HCT116 (cell line): ENCODE results near the gene CCNB2. TPM values are rescaled to one million over a fixed set of nuclear protein-coding genes. Genes with fewer than 3 reads are reported as not detected.

Experiments used
- ATAC-seq: fragments of 200-7000 bp; cut with Tn5 transposase; 2 replicates; pipeline ENCODE4 v1.9.1; 2020; ENCODE audit warnings: mild to moderate bottlenecking, moderate library complexity
- BruUV-seq: library from RNA; stranded (reverse); fragments of 400-500 nt; replicated peaks from 2 replicates; lab custom pipeline; 2021; lab: Mats Ljungman, UMichigan
- CTCF ChIA-PET: fragments of 300-600 bp; sonication (Branson Sonifier 250); formaldehyde crosslinking; loops from one replicate; lab custom pipeline; 2021; ENCODE audit warnings: antibody characterized with exemption; lab: Charles Lee
- POLR2A ChIA-PET: fragments of 300-600, 350-600 bp; sonication (Branson Sonifier 250); formaldehyde crosslinking; loops from one replicate; lab custom pipeline; 2021; ENCODE audit warnings: antibody characterized with exemption; lab: Charles Lee
- RAD21 ChIA-PET, 2 experiments: fragments of 300-600 bp; sonication (Branson Sonifier 250); formaldehyde crosslinking; loops; one replicate each; lab custom pipeline; 2023; ENCODE audit warnings: low total read pairs in 2 of 2; ENCODE audit not compliant: uncharacterized antibody in 2 of 2, unreplicated experiment in 2 of 2, low non-redundant PET in 1 of 2; lab: Charles Lee
- DNase-seq: peaks from one replicate; pipeline ENCODE4 v3.0.0-alpha.2; 2010; ENCODE audit warnings: low read depth, low spot score
- H2AFZ ChIP-seq: fragments of 200-600 bp; shearing (Covaris generic), sonication (generic); 2 replicates; pipeline ENCODE4 v1.6.1; 2017; ENCODE audit warnings: low read depth, mixed run types, mixed read lengths, antibody characterized with exemption, low read length; ENCODE audit not compliant: poor library complexity, severe bottlenecking
- H3K27ac ChIP-seq: 2 replicates; pipeline ENCODE4 v1.5.1; 2012; ENCODE audit warnings: low read depth, low read length
- H3K27me3 ChIP-seq: fragments of 200-600 bp; sonication (generic); 2 replicates; pipeline ENCODE4 v1.6.1; 2016; ENCODE audit warnings: mixed run types, low read length, mixed read lengths; ENCODE audit not compliant: insufficient read depth
- H3K36me3 ChIP-seq, 2 experiments: fragments of 200-500 bp in 1 of 2; fragments of 200-600 bp in 1 of 2; sonication (Bioruptor generic) in 1 of 2; sonication (generic) in 1 of 2; 2 replicates each; pipeline versions ENCODE4 v1.5.1 to v1.6.1; 2014 to 2016; ENCODE audit warnings: low read length in 2 of 2, inconsistent platforms in 1 of 2, mixed read lengths in 1 of 2, mixed run types in 1 of 2; ENCODE audit not compliant: insufficient read depth in 2 of 2, control insufficient read depth in 1 of 2
- H3K4me1 ChIP-seq, 2 experiments: fragments of 200-600 bp in 1 of 2; sonication (generic) in 1 of 2; 2 replicates each; pipeline versions ENCODE4 v1.5.1 to v1.6.1; 2012 to 2017; ENCODE audit warnings: low read length in 2 of 2, inconsistent platforms in 1 of 2, mild to moderate bottlenecking in 1 of 2, mixed read lengths in 1 of 2, mixed run types in 1 of 2, moderate library complexity in 1 of 2; ENCODE audit not compliant: insufficient read depth in 2 of 2, control insufficient read depth in 1 of 2
- H3K4me2 ChIP-seq: fragments of 200-600 bp; sonication (generic); 2 replicates; pipeline ENCODE4 v1.6.1; 2017; ENCODE audit warnings: mixed run types, low read length, mixed read lengths
- H3K4me3 ChIP-seq, 2 experiments: fragments of 200-600 bp in 1 of 2; sonication (generic) in 1 of 2; replicated peaks in 1 of 2; 2 replicates each; pipeline ENCODE4 v1.5.1; 2011 to 2016; ENCODE audit warnings: low read length in 2 of 2, control low read depth in 1 of 2, low read depth in 1 of 2, mild to moderate bottlenecking in 1 of 2, mixed read lengths in 1 of 2, mixed run types in 1 of 2
- H3K79me2 ChIP-seq: fragments of 200-600 bp; sonication (generic); 2 replicates; pipeline ENCODE4 v1.6.1; 2017; ENCODE audit warnings: mild to moderate bottlenecking, mixed run types, low read length, moderate library complexity, mixed read lengths; ENCODE audit not compliant: insufficient read depth
- H3K9ac ChIP-seq: fragments of 200-600 bp; sonication (generic); 2 replicates; pipeline ENCODE4 v1.6.1; 2016; ENCODE audit warnings: low read length, mixed read lengths
- H3K9me2 ChIP-seq: fragments of 200-600 bp; sonication (generic), shearing (Covaris generic); 2 replicates; pipeline ENCODE4 v1.6.1; 2017; ENCODE audit warnings: mixed run types, mild to moderate bottlenecking, moderate library complexity; ENCODE audit not compliant: insufficient read depth
- H3K9me3 ChIP-seq, 2 experiments: fragments of 200-500 bp in 1 of 2; fragments of 200-600 bp in 1 of 2; sonication (Bioruptor generic) in 1 of 2; sonication (generic) in 1 of 2; 2 replicates each; pipeline ENCODE4 v1.6.1; 2014 to 2017; ENCODE audit warnings: low read length in 2 of 2, mixed read lengths in 2 of 2, inconsistent platforms in 1 of 2, low read depth in 1 of 2, mild to moderate bottlenecking in 1 of 2, mixed run types in 1 of 2, moderate library complexity in 1 of 2; ENCODE audit not compliant: control insufficient read depth in 1 of 2, insufficient read depth in 1 of 2
- H4K20me1 ChIP-seq: fragments of 200-600 bp; sonication (generic), shearing (Covaris generic); 2 replicates; pipeline ENCODE4 v1.6.1; 2017; ENCODE audit warnings: mixed run types, mild to moderate bottlenecking, moderate library complexity; ENCODE audit not compliant: insufficient read depth
- CBX3 ChIP-seq: IDR thresholded peaks from 2 replicates; pipeline ENCODE4 v1.6.1; 2012; ENCODE audit warnings: low read depth
- EZH2 ChIP-seq: fragments of 200-600 bp; sonication (generic); IDR thresholded peaks from 2 replicates; pipeline ENCODE4 v1.6.1; 2017; ENCODE audit warnings: antibody characterized with exemption, mixed run types
- MAX ChIP-seq: IDR thresholded peaks from 2 replicates; pipeline ENCODE4 v1.6.1; 2012
- RAD21 ChIP-seq: IDR thresholded peaks from 2 replicates; pipeline ENCODE4 v1.6.1; 2012; ENCODE audit warnings: low read depth, mild to moderate bottlenecking
- REST ChIP-seq: IDR thresholded peaks from 2 replicates; pipeline ENCODE4 v1.6.1; 2012; ENCODE audit warnings: low read depth
- SRF ChIP-seq: IDR thresholded peaks from 2 replicates; pipeline ENCODE4 v1.6.1; 2012; ENCODE audit warnings: low read depth
- YY1 ChIP-seq: IDR thresholded peaks from 2 replicates; pipeline ENCODE4 v1.6.1; 2011; ENCODE audit warnings: low read length, low read depth, moderate library complexity, mild to moderate bottlenecking; ENCODE audit not compliant: insufficient replicate concordance; ENCODE audit errors: extremely low read depth
- ZBTB33 ChIP-seq: IDR thresholded peaks from 2 replicates; pipeline ENCODE4 v1.6.1; 2011; ENCODE audit warnings: mild to moderate bottlenecking, low read length, moderate library complexity; ENCODE audit not compliant: insufficient replicate concordance; ENCODE audit errors: extremely low read depth
- ZFX ChIP-seq: fragments of 450-650 bp; IDR thresholded peaks from 2 replicates; pipeline ENCODE4 v1.6.1; 2017
- ZNF274 ChIP-seq: fragments of 200-500 bp; sonication (Bioruptor generic); IDR thresholded peaks from 2 replicates; pipeline ENCODE4 v1.6.1; 2014; ENCODE audit warnings: mild to moderate bottlenecking, low read depth, low read length, inconsistent platforms
- intact Hi-C: fragments of 100-400 bp; cut with micrococcal nuclease; formaldehyde crosslinking; loops from 2 replicates; pipeline ENCODE4 v1.10.0; 2022
- total RNA-seq: library from RNA; stranded (reverse); gene quantifications from one replicate; pipeline ENCODE4 v1.2.1, GENCODE V29; 2021; ENCODE audit not compliant: unreplicated experiment

CCNB2 gene
- total RNA-seq, 1 experiment from 2014 or later: 88.7 TPM

- Histone ChIP-seq H3K4me1 (peaks cover 20 to 31% of the 10 kb centered on the region in 2 experiments), H2AFZ (no peak overlapping the region), H3K36me3 (0 out of 4 replicates have a peak, but pooled peaks cover 0 to 4% of the 10 kb centered on the region in 2 experiments), H4K20me1 (no peaks in the 10 kb centered on the region), H3K79me2 (no peaks in the 10 kb centered on the region), H3K4me2 (no peak overlapping the region; the same call in 1 of the 2 replicates), H3K9me2 (no peaks in the 10 kb centered on the region), H3K9me3 (no peaks in the 10 kb centered on the region), H3K9ac (no peak overlapping the region), H3K27me3 (no peaks in the 10 kb centered on the region), H3K27ac (peak overlapping the region; percentile 5; the same call in 1 of the 2 replicates), H3K4me3 (no peak overlapping the region)
- BruUV-seq: no TSS peak
- DNase-seq (no peak), ATAC-seq (no peak)
- intact Hi-C loops: no loop called here
- ChIA-PET RAD21 (interaction anchor here in 1 of 2 experiments (2.0 kb wide), 1 partner anchor 363 kb away, joined by 7 read pairs; no protein-coding TSS in a partner anchor), POLR2A (no interaction called here), CTCF (interaction anchor here (1.2 kb wide), 1 partner anchor 363 kb away, joined by 6 read pairs; no protein-coding TSS in a partner anchor)
- TF ChIP-seq REST (no peak), ZBTB33 (no peak), YY1 (no peak), CBX3 (no peak), SRF (no peak), EZH2 (no peak), MAX (no peak), ZFX (no peak), ZNF274 (no peak), RAD21 (no peak)
- TF ChIP-seq, all 23 proteins: peak for 0
Measured at GRCh38 chr15:59165726-59166125, 60.8 kb downstream of the CCNB2 start.
